HG03442 (cell line): Measurements from ENCODE around the gene GAD1.
A peak's percentile ranks its signal among the peaks of the same experiment; 100 is the strongest.

ENCODE experiments used
- ATAC-seq: cut with Tn5 transposase; IDR thresholded peaks from one replicate; pipeline ENCODE4 v1.9.1; 2021; ENCODE audit warnings: mild to moderate bottlenecking, moderate library complexity; ENCODE audit not compliant: unreplicated experiment

The GAD1 gene

DNA sequence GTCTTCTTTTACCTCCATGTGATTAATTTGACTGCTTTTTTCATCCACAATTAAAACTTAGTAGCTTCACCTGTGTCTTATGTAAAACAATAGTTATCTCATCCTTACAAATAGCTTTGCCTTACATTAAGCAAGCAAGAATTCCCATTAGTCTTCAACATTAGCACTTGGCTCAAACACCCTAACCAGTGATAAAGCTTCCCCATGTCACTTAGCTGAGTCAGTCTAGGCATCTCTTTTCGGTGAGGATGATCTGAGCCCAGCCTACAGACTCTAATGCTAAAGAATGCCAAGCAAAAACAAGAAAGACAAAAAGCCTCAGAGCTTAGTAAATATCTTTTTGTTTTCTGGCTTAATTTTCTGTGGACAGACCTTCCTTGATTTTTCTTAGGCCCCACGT, 26.1 kb downstream of the GAD1 start:
- ATAC-seq, result no peak

- no peak for ATAC-seq
These were observed 27.0 kb downstream of the GAD1 start for GRCh38 chr2:170843656-170844055.

DNA sequence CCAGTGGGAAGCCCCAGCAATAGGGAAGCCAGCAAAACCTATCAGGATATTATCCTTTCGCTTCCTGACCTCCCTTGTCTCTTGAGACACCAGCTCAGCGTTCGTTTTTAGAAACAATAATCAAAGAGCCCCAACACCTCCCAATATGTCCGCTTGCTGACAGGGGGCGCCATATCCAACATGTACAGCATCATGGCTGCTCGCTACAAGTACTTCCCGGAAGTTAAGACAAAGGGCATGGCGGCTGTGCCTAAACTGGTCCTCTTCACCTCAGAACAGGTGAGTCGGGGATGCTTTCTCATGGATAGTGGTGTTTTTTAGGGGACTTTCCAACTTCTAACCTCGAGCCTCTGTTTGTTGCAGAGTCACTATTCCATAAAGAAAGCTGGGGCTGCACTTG, 28.7 kb downstream of the GAD1 start:
- no peak for ATAC-seq

DNA sequence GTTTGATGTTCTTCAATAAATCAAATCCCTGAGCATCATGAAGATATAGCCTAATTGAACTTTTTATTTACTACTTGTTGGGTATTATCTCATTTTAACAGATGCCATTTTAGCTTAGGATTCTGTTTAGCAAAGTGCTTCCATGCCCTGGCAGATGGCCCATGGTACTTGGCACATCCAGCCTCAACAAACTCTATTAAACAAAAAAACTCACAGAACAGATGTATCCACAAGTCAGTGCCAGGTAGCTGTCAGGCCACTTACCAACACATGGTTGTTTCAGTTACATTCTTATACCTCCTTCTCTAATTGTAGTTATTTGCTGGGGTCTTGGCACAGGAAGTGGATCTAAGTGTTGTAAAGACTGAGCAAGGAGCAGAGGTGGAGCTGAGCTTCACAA, 29.6 kb downstream of the GAD1 start:
- ATAC-seq, result no peak

DNA sequence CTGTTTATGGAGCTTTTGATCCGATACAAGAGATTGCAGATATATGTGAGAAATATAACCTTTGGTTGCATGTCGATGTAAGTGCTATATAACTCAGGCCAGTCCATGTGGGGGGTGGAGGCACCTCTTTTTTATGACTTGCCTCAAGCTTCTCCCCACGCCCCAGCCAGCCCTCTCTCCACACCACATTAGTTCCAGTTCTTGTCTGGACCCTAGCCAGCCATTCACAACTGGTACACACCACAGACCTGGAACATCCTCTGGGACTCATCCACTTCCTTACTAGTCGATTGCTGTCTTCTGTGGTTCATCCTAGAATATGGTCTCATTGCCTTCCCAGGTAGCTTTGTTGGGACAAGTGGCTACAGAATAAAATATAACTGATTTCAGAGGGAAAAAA, 31.0 kb downstream of the GAD1 start:
- no peak for ATAC-seq

GRCh38 chr2:170848587-170848986, 31.9 kb downstream of the GAD1 start:
- no peak for ATAC-seq

DNA sequence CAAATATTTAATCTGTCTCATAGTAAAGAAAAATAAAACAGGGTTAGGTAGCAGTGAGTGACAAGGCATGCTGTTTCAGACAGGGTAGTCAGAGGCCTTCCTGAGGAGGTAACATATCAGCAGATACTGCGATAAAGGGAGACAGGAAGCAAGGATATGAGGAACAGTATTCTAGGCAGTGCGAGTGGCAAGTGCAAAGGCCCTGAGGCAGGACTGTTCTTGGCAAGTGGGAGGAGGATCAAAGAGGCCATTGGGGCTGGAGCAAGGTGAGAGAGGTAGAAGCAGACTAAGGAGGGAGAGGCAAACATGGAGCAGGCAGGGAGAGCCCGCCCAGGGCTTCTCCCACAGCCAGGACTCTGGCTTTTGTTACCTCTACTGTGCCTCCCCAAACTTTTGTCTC, 33.6 kb downstream of the GAD1 start:
- no peak for ATAC-seq

GRCh38 chr2:170851635-170852034, 34.9 kb downstream of the GAD1 start:
- ATAC-seq, result no peak

DNA sequence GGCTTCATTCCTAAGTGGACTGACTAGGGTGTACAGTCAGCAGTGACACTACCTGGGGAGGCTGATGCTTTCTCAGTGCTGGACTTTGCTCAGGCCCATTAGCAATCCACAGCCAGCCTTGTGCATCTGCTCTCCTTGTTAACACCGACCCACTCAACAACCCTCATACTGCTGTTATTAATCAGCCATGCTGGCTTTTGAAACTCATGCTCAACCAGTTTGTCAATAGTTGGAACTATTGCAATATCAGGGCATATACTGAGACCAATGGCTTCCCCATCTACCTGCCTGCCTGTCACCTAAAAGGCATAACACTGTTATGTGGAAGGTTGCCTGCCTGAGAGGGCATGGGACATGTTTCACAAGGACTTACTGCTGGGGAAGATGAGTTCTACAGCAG, 39.4 kb downstream of the GAD1 start:
- no peak for ATAC-seq

DNA sequence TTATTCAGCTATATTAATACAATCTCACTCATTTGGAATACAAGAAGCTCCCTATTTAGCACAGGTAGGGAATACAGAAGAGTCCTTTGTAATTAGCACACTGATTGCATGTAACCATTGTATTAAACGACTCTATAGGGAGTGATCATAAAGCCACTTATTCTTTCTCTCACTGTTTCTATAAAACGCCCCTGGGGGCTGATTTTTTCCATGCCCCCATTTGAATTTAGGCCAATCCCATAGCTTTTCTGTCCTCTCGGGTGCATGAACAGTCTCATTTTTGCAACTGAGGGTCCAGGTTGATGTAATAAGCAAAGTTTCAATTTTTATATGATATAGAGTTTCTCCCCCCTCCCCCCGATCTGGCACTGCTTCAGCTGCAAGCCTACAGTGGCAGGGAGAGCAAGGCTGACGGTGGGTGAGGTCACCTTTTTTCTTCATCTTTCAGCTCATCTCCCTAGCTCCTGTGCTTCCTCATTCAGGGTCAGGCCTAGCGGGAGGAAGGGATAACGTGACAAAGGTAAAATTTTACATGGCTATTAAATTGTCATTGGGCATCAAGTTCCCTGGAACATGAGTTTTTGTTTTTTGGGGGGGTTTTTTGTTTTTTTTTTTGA, 45.7 kb downstream of the GAD1 start:
- no peak for ATAC-seq

GRCh38 chr2:170863087-170863486, 46.4 kb downstream of the GAD1 start:
- no peak for ATAC-seq

- ATAC-seq, result no peak
These were observed 52.3 kb downstream of the GAD1 start for GRCh38 chr2:170869036-170869435.

DNA sequence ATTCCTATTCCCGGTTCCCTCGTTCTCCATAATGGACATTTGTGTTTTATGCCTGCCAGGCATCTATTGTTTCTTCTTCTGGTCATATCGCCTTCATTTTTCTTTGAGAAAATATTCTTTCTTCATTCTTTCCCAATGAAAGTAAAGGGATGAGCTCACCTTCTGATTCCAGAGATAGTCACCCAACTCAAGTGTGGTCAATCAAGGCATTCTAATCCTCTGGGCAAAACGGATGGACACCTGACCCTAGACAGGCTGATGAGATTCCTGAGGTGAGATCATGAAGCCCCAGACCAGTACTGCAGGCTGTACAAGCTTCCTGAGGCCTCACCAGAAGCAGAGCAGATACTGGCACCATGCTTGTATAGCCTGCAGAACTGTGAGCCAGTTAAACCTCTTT, 52.8 kb downstream of the GAD1 start:
- ATAC-seq, result no peak

GRCh38 chr2:170873035-170873692, 56.5 kb downstream of the GAD1 start:
- peak; percentile 87 for ATAC-seq

DNA sequence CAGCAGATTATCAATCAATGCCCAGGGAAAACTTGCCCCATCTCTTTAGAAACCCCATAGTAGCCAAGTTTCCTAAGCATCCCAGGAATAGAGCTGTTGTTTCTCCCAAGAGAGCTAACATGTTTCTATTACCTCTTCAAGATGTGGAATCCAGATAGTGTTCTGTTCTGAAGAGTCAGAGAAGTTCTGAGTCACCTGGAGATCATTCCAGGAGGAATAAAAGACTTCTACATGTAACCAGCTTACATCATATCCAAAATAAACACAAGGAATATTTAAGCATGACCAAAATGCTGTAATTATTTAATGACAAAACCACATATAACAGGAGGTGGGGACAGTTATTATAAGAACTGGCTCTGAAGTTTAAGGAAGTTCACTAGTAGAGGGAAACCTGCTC, 61.4 kb downstream of the GAD1 start:
- no peak for ATAC-seq

DNA sequence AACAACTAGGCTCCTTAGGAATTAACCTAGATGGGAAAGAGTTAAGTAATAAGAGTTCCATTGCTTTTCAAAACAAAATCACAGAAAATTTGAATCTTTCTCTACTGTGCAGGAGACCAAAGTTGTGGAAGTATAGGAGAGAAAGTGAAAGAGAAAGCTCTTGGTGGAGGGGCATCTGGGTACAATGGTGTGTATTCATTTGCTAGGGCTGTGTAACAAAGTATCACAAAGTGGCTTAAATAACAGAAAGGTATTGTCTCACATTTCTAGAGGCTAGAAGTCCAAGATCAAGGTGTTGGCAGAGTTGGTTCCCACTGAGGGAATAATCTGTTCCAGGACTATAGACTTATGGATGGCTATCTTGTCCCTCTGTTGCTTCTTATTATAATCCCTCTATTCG, 61.8 kb downstream of the GAD1 start:
- no peak for ATAC-seq

DNA sequence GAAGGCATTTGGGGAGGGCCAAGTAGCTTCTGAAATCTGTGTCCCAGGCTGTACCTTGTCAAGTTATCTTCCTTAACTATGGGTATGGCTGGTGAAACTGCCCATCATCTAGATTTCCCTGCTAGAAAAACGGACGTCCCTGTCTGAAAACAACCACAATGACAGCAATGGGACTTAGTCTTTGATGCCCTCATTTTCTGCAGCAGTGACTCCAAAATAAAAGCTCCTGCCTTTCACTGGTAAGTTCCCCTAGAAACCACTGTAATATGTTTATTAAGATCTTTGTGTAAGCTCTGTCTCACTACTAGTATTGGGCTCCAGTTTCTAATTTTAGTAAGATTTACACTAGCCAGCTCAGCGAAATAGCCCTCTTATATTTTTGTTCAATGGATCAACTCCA, 65.2 kb downstream of the GAD1 start:
- no peak for ATAC-seq

- ATAC-seq, result no peak
These were observed 66.1 kb downstream of the GAD1 start for GRCh38 chr2:170882758-170883157.

DNA sequence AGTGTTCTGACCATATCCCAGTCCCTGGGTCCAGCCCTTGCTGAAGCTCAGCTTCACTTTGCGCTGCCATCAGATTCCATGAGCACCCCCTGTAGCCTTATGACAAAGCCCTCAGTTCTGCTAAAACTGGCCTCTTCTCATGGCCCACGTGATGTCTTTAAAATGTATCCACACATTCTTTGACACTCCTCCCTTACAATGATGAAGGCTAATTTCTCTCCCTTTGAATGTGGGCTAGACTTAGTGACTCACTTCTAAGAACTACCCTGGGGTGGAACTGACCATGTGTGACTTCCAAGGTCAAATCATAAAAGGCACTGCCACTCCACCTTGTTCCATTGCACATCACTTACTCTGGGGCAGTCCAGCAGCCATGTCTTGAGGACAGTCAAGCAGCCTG, 67.0 kb downstream of the GAD1 start:
- no peak for ATAC-seq

- no peak for ATAC-seq
These were observed 68.6 kb downstream of the GAD1 start for GRCh38 chr2:170885130-170885791.

- no peak for ATAC-seq
These were observed 69.7 kb downstream of the GAD1 start for GRCh38 chr2:170886386-170886785.

DNA sequence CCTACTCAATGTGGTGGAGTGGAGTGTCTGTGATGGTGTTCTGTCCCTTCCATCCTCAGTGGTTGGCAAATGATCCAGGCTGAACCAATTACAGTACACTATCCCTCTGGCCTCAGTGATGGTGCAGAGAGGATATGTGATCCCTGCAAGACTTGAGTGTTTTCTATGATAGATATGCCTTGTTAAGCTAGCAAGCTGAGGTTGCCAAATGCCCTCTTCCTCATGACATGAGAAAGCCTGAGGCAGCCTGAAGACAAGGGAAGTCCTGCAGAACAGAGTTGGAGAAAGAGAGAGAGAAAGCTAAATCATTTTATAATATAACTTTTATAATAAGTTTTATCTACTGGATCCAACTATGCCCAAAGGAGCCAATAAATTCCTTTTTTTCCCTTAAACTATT, 70.8 kb downstream of the GAD1 start:
- no peak for ATAC-seq

DNA sequence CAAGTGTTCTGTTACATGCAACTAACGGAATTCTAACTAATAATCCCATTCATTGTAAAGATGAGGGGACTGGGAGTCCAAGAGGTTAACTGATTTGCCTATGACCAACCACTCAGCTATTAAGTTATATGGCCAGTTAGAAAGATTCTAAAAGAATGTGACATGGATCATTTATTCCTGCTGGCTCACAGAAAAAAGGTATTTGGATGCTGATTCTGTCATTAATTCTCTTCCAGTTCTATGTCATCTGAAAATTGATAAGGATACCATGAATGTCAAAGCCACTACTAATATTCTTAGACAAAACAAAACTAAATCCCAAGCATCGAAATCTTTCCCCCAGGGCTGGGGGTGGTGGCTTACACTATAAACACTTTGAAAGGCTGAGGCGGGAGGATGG, 71.2 kb downstream of the GAD1 start:
- no peak for ATAC-seq
